Astrocyte (in vitro differentiated cells and primary cell): ENCODE data around the gene FCER2.

Experiments used
- EZH2 ChIP-seq: IDR thresholded peaks from 2 replicates; pipeline ENCODE4 v1.6.1; 2012; ENCODE audit warnings: mild to moderate bottlenecking, low read length, inconsistent platforms; ENCODE audit not compliant: insufficient read depth
- TF ChIP-seq, protein P1 (sequence below): IDR thresholded peaks from 2 replicates; pipeline ENCODE4 v1.5.1; 2011; ENCODE audit warnings: low read depth, mild to moderate bottlenecking, inconsistent platforms, low read length, moderate library complexity; ENCODE audit not compliant: insufficient read depth

DNA sequence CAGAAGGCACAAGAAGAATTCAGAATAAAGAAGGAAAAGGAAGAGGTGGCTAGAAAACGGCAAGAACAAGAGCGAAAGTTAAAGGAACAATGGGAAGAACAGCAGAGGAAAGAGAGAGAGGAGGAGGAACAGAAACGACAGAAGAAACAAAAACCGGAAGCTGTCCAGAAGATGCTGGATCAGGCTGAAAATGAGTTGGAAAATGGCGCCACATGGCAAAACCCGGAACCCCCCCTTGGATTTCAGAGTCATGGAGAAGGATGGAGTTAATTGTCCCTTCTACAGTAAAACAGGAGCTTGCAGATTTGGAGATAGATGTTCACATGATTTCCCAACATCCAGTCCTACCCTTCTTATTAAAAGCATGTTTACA, 38.7 kb upstream of the FCER2 start:
- TF ChIP-seq, protein P1, sequence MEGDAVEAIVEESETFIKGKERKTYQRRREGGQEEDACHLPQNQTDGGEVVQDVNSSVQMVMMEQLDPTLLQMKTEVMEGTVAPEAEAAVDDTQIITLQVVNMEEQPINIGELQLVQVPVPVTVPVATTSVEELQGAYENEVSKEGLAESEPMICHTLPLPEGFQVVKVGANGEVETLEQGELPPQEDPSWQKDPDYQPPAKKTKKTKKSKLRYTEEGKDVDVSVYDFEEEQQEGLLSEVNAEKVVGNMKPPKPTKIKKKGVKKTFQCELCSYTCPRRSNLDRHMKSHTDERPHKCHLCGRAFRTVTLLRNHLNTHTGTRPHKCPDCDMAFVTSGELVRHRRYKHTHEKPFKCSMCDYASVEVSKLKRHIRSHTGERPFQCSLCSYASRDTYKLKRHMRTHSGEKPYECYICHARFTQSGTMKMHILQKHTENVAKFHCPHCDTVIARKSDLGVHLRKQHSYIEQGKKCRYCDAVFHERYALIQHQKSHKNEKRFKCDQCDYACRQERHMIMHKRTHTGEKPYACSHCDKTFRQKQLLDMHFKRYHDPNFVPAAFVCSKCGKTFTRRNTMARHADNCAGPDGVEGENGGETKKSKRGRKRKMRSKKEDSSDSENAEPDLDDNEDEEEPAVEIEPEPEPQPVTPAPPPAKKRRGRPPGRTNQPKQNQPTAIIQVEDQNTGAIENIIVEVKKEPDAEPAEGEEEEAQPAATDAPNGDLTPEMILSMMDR: no peak
- no peak for TF ChIP-seq EZH2
